ENCODE data around the gene CCDC149.

CCDC149 gene

GRCh38 chr4:24912252-24913118, at the start of gene CCDC149:
CCDC149 (minus strand) TSS chr4:24913042; CDS start chr4:24912864, 178 bp downstream.
- intact Hi-C loops (cut with DNase I), result loop anchor here (10.0 kb wide), 2 partner anchors 328 to 438 kb away; partner anchors contain the start of gene DHX15
- peak in 41 of 42 donors; percentile 27 to 83 (median 68) for DNase-seq

GRCh38 chr4:24957886-24958285, 45.0 kb upstream of the CCDC149 start:
- intact Hi-C loops (cut with DNase I), result no loop called here
- no peak for DNase-seq

- intact Hi-C loops (cut with DNase I), result no loop called here
- DNase-seq, result no peak
Observed at GRCh38 chr4:24956763-24957162, 43.9 kb upstream of the CCDC149 start.

- intact Hi-C loops (cut with DNase I), result no loop called here
- DNase-seq, result no peak
Observed at GRCh38 chr4:24956091-24956490, 43.2 kb upstream of the CCDC149 start.

- intact Hi-C loops (cut with DNase I), result no loop called here
- DNase-seq, result no peak
Observed at GRCh38 chr4:24952667-24953066, 39.8 kb upstream of the CCDC149 start.

GRCh38 chr4:24949970-24950369, 37.1 kb upstream of the CCDC149 start:
- DNase-seq, result no peak
- intact Hi-C loops (cut with DNase I), result no loop called here

GRCh38 chr4:24937917-24938281, 25.1 kb upstream of the CCDC149 start:
- intact Hi-C loops (cut with DNase I), result no loop called here
- DNase-seq, result no peak

GRCh38 chr4:24937176-24937916, 24.5 kb upstream of the CCDC149 start:
- intact Hi-C loops (cut with DNase I), result no loop called here

GRCh38 chr4:24935856-24936255, 23.0 kb upstream of the CCDC149 start:
- DNase-seq, result no peak
- intact Hi-C loops (cut with DNase I), result no loop called here

More at GRCh38 chr4:24937176-24937916, 24.5 kb upstream of the CCDC149 start:
- no peak for DNase-seq

- no peak for DNase-seq
- intact Hi-C loops (cut with DNase I), result no loop called here
Observed at GRCh38 chr4:24934311-24934710, 21.5 kb upstream of the CCDC149 start.

- DNase-seq, result no peak
- intact Hi-C loops (cut with DNase I), result no loop called here
Observed at GRCh38 chr4:24933684-24934275, 20.9 kb upstream of the CCDC149 start.

GRCh38 chr4:24932515-24933225, 19.8 kb upstream of the CCDC149 start:
- no peak for DNase-seq
- intact Hi-C loops (cut with DNase I), result no loop called here

GRCh38 chr4:24930151-24930550, 17.3 kb upstream of the CCDC149 start:
- intact Hi-C loops (cut with DNase I), result no loop called here
- no peak for DNase-seq

GRCh38 chr4:24928708-24929107, 15.9 kb upstream of the CCDC149 start:
- no peak for DNase-seq
- intact Hi-C loops (cut with DNase I), result no loop called here

GRCh38 chr4:24927049-24927448, 14.2 kb upstream of the CCDC149 start:
- DNase-seq, result no peak
- intact Hi-C loops (cut with DNase I), result no loop called here

- no peak for DNase-seq
- intact Hi-C loops (cut with DNase I), result no loop called here
Observed at GRCh38 chr4:24924309-24924781, 11.5 kb upstream of the CCDC149 start.

GRCh38 chr4:24923550-24923949, 10.7 kb upstream of the CCDC149 start:
- intact Hi-C loops (cut with DNase I), result no loop called here
- DNase-seq, result no peak

GRCh38 chr4:24923002-24923401, 10.2 kb upstream of the CCDC149 start:
- intact Hi-C loops (cut with DNase I), result no loop called here

GRCh38 chr4:24922416-24922815, 9.6 kb upstream of the CCDC149 start:
- DNase-seq, result no peak
- intact Hi-C loops (cut with DNase I), result no loop called here

More at GRCh38 chr4:24923002-24923401, 10.2 kb upstream of the CCDC149 start:
- no peak for DNase-seq

All from head of caudate nucleus (tissue), 42 donors.